ENCODE results near the gene TAX1BP3.
"Not testable (repeated sequence)": the region's sequence is repeated elsewhere in the genome, so short reads cannot be mapped to it uniquely, and the experiment has no call there.

DNA sequence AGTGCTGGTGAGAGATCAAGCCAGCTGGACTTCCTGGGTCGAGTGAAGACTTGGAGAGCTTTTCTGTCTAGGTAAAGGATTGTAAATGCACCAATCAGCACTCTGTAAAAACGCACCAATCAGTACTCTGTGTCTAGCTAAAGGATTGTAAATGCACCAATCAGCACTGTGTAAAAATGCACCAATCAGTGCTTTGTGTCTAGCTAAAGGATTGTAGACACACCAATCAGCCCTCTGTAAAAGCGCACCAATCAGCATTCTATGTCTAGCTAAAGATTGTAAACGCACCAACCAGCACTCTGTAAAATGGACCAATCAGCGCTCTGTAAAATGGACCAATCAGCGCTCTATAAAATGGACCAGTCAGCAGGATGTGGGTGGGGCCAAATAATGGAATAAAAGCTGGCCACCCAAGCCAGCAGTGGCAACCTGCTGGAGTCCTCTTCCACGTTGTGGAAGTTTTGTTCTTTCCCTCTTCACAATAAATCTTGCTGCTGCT is 33.7 kb upstream of the TAX1BP3 start:
- TF ChIP-seq POLR2A, CTCF (IDR thresholded peaks at IDR 0.05): not testable (repeated sequence)

Data from stomach (tissue), 4 donors.